SW 1271 (cell line): ENCODE measurements around the gene ATP6V0B.

Source experiments
- DNase-seq, 2 experiments: peaks; one replicate each; lab custom pipeline; 2025; lab: John Stamatoyannopoulos, UW

ATP6V0B gene

DNA sequence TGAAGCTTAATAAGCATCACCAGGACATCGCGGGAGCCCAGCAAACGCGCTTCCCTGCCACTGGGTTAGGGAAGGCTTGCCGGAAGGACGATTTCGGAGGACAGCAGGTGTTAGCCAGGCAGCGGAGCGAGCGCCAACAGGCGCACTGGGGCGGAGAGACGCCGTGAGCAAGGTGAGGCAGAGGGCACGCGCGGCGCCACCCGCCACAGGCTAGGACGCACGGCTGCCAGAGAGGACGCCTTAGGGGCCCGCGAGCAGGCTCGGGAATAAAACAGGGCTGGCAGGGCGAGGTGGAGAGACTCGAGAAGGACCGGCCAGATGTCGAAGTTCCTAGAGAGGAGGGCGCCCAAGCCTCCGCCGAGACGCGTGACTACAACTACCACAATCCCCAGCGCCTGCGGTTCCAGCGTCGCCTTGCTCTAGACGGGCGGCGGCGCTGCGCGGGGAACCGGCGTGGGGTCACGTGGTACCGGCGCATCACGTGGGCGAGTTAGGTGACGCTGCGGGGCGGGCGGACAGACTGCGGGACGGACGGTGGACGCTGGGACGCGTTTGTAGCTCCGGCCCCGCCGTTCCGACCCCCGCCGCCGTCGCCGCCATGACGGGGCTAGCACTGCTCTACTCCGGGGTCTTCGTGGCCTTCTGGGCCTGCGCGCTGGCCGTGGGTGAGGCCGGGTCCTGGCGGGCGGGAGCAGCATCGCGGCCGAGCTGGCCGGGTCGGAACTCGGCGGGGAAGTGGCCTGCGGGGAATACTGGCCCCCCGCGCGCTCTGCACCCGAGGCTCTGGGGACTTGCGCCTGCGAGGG is at the start of gene ATP6V0B:
ATP6V0B (plus strand) TSS at position 518 of the 806 bp plus-strand sequence; CDS start at position 599, 81 bp downstream.
- DNase-seq: peak; percentile 64 to 83

DNA sequence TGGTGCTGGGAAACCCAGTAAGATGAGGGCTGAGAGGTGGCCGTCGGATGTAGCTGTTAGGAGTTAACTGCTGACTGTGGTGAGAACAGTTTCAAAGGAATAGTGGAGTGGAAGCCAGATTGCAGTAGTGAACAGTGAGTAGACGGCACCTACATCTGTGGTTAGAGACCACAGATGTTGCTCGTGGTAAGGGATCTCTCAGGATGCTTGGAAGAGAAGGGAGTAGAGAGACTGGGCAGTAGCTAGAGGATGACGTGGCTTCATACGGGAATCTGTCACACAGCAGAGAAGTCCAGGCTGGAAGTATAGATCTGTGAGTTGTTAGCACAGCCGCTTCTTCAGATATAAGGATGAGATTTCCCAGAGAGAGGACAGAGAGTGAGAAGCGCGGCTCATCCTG is 48.9 kb upstream of the ATP6V0B start:
- no peak for DNase-seq

DNA sequence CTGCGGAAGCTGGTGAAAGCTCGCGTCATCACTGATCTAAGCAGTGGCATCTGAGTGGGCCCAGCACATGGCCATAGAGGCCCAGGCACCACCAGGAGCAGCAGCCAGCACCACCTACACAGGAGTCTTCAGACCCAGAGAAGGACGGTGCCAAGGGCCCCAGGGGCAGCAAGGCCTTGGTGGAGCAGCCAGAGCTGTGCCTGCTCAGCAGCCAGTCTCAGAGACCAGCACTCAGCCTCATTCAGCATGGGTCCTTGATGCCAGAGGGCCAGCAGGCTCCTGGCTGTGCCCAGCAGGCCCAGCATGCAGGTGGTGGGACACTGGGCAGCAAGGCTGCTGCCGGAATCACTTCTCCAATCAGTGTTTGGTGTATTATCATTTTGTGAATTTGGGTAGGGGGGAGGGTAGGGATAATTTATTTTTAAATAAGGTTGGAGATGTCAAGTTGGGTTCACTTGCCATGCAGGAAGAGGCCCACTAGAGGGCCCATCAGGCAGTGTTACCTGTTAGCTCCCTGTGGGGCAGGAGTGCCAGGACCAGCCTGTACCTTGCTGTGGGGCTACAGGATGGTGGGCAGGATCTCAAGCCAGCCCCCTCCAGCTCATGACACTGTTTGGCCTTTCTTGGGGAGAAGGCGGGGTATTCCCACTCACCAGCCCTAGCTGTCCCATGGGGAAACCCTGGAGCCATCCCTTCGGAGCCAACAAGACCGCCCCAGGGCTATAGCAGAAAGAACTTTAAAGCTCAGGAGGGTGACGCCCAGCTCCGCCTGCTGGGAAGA is 44.4 kb upstream of the ATP6V0B start:
- no peak for DNase-seq

DNA sequence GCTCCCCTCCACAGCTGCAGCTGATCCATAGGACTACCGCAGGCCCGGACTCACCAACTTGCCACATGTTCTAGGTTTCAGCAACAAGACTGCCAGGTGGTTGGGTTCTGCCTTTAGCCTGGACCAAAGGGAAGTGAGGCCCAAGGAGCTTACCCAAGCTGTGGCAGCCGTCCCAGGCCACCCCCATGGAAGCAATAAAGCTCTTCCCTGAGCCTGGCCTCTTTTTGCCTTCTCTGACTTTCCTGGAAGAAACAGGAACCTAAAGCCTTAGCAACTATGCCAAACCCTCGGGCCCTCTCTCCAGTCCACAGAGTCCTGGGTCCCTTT is 43.8 kb upstream of the ATP6V0B start:
- no peak for DNase-seq

DNA sequence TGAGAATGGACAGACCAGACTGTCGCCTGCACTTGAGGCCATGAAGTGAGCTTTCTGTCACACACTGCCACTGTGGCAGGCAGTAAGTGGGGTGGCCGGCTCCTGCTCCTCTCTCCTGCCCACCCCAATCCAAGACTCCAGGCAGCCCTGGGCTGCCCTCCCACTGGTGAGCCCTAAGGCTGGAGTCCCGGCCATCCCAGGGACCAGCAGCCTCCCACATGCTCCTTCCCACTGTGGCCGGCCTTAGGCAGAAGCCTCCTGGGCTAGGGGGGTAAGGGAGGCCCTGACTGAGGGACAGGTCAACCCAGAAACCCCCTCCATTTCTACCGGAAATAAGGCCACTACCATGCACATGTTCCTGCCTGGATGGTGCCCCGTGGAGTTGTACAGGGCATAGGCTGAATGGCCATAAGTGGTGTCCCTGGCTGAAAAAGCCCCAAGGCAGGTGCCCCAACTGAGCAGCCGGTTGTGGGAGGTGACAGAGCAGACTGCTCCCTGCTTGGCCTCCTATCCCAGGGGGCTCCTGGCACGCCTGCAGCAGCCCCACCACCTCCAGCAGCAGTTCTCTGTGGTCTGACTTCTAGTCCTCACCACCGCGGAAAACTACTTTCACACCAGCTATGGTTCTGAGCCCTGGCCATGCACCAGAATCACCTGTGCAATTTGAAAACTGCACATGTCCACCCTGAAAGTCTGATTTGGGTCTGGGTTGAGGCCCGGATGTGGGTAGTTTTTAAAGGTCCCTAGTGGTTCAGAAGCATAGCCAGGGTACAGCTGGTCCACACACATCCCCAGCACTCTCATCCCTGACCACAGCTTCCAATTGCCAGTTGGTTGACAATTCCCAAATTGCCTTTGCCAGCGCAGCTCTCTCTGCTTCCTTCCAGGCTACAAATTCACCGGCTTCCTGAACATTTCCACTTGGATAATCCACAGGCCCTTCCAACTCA is 42.8 kb upstream of the ATP6V0B start:
- DNase-seq: no peak

DNA sequence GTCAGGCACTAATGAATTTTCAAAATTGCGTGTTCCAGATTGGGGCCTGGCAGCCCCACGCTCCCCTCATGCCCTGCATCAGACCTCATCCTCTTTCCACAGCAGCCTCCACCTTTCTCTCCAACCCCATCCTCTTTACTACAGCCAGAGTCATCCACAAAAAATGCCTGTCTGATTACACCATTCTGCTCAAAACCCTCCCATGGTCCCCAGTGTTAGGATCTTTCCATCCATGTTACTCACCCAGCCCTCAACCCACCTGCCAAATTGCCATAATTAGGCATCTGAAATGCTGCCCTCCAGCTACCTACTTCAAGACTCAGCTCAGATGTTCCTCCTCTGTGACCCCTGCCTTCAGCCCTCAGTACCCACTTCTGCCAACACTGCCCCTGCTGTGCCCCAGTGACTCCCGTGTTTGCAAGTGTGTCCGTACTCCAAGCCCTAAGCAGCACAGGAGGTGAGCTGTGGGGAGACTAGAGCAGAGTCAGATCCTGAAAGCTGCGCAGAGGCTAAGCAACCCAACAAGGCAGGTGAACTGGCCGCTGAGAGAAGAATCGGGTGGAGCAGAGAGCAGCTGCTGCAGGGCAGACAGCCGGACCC is 41.9 kb upstream of the ATP6V0B start:
- no peak for DNase-seq

DNA sequence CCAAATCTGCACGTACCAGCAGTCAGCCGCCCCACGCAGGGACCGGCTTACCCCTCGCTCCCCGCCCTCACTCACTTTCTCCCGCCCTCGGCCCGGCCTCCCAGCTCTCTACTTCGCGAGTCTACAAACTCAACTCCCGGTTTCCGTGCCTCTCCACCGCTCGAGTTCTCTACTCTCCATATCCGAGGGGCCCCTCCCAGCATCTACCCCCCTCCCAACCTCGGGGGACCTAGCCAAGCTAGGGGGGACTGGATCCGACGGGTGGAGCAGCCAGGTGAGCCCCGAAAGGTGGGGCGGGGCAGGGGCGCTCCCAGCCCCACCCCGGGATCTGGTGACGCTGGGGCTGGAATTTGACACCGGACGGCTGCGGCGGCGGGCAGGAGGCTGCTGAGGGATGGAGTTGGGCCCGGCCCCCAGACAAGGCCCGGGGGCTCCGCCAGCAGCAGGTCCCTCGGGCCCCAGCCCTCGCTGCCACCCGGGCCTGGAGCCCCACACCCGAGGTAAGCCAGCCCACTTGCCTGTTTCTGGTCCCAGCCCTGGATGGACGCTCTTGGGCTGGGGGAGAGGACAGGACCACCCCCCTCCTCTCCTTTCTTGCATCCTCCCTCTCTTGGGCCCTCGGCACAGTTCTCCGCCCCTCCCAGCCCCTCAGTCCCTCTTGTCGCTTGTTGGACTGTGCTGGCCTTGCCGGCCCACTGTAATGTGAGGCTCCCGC is 41.2 kb upstream of the ATP6V0B start, which contains the start of gene ARTN:
ARTN (plus strand) TSS at position 416 of the 715 bp plus-strand sequence. CDS start 1,856 bp downstream, outside the sequence.
- DNase-seq: no peak

DNA sequence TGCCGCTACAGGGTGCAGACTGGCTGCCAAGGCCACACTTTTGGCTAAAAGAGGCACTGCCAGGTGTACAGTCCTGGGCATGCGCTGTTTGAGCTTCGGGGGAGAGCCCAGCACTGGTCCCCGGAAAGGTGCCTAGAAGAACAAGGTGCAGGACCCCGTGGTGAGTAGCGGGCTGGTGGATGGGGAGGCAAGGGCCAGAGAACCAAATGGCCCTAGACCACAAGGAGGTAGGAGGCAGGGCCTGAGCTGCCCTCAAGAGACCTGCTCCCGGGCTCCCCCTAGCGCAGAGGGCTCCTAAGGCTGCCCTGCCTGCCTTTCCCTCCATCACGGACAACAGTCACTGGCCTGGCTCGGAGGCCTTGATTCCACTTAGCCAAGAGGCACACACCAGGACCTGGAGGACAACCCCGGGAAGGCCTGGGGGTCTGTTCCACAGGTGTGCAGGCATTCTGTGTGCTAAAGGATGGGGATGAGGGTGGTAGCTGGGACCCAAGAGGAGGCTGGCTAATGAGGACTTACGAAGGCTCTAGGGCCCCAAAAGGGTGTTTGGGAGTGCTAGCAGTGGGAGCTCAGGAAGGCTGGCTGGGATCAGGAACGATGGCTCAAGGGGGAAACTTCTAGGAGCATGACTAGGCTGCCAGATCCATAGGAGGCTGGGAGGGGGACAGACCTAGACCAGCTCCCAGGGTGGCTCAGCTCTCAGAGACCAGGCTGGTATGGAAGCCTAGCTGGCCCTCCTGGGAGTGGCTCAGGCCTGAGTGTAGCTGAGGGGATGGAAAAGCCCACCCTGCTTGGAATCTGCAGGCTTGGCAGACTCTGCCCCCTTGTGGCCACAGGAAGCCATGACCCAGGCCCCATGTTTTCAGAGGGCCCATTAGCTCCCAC is 40.4 kb upstream of the ATP6V0B start:
- peak in 1 of 2 experiments; percentile 36 for DNase-seq

DNA sequence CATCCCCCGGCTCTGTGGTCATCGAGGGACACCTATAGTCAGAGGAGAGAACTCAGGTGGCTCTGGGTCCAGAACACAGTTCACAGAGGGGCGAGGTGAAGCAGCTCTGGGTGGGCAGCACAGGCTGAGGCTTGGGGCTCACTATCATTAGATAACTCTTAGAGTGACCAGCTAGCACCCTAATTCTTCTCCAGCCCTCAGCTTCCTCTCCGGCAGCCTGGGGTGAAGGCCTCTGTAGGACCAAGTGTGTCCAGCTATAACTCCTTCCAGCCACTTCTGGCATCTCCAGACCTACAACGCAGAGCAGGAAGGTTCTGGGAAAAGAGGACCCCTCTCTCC is 39.8 kb upstream of the ATP6V0B start:
- no peak for DNase-seq

DNA sequence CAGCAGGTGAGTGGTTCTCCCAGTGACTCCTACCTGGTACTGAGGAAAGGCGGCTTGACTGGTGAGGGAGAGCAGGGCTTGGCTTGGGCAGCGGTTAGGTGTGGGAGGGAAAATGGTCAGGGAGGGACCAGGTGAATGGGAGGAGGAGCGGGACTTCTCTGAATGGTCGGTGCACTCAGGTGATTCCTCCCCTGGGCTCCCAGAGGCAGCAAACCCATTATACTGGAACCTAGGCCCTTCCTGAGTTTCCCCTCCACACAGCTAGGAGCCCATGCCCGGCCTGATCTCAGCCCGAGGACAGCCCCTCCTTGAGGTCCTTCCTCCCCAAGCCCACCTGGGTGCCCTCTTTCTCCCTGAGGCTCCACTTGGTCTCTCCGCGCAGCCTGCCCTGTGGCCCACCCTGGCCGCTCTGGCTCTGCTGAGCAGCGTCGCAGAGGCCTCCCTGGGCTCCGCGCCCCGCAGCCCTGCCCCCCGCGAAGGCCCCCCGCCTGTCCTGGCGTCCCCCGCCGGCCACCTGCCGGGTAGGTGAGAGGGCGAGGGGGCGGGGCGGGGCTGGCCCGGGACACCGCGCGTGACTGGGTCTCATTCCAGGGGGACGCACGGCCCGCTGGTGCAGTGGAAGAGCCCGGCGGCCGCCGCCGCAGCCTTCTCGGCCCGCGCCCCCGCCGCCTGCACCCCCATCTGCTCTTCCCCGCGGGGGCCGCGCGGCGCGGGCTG is 38.9 kb upstream of the ATP6V0B start:
- no peak for DNase-seq

DNA sequence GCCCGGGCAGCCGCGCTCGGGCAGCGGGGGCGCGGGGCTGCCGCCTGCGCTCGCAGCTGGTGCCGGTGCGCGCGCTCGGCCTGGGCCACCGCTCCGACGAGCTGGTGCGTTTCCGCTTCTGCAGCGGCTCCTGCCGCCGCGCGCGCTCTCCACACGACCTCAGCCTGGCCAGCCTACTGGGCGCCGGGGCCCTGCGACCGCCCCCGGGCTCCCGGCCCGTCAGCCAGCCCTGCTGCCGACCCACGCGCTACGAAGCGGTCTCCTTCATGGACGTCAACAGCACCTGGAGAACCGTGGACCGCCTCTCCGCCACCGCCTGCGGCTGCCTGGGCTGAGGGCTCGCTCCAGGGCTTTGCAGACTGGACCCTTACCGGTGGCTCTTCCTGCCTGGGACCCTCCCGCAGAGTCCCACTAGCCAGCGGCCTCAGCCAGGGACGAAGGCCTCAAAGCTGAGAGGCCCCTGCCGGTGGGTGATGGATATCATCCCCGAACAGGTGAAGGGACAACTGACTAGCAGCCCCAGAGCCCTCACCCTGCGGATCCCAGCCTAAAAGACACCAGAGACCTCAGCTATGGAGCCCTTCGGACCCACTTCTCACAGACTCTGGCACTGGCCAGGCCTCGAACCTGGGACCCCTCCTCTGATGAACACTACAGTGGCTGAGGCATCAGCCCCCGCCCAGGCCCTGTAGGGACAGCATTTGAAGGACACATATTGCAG is 38.2 kb upstream of the ATP6V0B start:
- no peak for DNase-seq

DNA sequence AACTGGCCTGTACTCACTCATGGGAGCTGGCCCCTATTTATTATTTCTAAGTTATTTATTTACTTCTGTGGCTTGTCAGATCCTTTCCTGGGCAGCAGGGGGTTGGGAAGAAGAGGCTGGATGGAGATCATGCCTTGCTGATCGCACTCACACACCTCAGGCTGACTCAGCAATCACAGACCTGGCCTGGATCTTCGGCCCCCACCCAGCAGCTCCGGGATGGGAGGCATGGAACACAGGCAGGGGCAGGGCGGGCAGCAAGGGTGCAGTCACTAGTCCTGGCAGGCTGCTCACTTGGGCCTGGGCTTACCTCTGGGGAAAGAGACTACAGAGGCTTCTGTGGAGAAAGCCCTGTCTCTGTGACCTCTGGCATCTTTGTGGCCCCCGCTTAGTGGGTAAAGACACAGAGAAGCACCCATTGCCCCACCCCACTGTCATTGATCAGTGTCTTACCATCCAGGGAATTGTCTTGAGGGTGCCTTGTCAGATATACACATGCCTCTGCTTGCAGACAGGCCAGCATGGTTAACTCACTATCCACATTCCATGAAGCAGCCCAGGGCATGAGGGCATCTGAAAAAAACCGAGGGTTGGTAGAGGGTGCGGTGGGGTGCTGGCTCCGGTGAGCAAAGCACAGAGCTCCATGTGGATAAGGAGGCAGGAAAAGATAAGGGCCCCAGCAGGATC is 37.4 kb upstream of the ATP6V0B start:
- DNase-seq: no peak

DNA sequence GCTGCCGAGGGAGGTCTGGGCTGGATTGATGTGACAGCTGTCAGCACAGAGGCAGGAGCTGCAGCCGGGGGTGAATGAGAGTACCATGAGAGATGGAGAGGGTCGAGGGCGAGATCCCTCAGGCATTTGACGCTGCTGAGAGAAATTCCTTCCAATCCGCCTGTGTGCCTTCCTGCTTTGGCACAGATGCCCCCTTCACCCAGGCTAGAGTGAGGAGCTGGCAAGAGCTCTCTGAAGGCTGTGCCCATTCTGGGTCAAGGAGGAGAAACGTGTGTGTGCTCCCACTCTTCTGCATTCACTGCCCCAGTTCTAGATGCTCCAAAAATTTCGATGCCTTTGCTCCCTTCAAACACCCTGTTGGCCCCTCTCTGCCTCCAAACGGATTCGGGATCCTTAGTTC is 36.4 kb upstream of the ATP6V0B start:
- DNase-seq: no peak

DNA sequence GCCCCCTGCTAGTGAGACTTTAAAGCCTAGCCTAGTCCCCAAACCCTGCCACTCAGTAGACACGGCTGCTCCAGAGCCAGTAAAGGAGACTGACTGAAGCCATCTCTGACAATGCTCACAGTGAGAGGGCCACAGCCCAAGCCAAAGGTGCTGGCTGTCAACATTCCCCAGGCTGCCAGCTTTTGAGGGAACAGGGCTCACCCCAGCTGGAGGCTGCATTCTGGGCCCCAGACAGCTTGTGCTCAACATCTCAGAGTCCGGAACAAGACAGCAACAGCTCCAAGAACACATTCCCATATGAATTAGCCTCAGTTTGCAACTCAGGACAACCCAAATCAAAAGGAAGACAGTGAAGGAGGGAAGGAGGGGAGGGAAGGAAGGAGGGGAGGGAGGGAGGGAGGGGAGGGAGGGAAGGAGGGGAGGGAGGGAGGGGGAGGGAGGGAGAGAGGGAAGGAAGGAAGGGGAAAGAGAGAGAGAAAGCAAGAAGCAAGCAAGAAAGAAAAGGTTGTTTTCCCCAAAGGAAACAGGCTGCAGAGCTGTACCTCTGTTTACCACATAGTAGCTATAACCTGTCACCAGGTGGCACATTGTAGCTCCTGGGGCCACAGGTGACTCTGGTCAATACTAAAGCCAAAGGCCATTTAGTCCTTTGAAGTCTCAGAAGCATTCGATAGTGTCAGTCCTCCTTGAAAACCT is 35.7 kb upstream of the ATP6V0B start:
- no peak for DNase-seq

DNA sequence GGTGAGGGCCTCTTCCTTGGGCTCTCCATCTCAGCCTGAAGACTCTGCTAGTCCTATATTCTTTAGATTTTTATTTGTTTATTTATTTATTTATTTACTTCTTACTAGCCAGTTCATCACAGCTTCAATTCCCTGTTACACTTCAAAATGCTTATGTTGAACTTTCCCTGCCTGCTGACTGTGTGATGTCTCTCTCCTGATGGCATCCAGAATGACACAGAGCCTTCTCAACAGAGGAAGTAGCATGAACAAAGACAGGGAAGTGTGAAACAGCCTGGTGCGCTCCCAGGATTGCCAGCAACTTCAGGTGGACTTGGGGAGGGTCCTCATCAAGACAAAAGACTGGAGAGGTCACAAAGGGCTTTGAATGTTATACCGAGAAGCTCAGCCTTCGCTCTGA is 32.3 kb upstream of the ATP6V0B start:
- DNase-seq: no peak

DNA sequence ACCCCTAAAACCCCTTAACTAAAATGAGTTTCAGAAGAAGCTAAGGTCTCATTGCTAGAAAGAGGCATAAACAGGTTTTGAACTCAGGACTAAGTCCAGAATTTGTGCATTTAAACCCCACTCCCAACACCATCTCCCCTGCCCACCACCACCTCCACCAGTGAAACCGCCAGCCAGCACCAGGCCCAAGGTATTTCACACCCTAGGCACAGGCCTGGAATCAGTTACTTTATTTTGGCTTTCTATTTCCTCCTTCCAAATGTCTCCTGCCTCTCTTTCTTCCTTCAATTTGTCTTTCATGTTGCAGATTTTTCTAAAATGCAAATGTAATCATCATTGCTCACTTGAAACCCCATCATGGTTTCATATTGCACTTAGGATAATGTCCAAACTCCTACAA is 29.9 kb upstream of the ATP6V0B start:
- no peak for DNase-seq

DNA sequence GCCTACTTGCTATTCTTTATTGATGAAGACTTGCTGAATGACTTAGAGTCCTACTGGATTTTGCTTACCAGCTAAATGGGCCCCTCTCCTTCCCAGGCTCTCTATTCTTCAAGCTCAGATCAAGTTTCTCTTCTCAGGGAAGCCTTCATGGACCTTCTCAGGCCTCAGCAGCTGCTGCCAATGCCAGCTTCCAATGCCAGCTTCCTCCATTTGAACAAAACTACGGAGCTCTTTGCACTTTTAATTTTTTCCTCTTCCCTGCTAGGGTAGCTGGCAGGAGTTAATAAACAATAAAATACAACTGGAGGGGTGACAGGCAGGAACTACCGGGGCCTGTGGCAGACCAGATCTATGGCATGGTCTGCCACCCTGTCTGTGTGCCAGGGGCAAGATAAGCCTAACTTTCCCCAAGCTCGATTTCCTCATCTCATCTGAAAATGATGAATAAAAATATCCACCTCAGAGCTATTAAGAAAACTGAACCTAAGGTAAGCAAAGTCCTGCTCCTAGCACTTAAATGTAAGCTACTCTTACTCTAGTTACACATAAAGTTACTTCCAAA is 29.0 kb upstream of the ATP6V0B start:
- no peak for DNase-seq
